Right atrium auricular region (tissue), 2 donors: ENCODE measurements around the gene ACSS2. TPM values are rescaled to one million over a fixed set of nuclear protein-coding genes. Genes with fewer than 3 reads are reported as not detected.

Experiments used
- DNase-seq: peaks from one replicate; pipeline ENCODE4 v3.0.0-alpha.2; 2019; ENCODE audit warnings: low spot score
- H3K27ac ChIP-seq, 2 donors: fragments of 200-600 bp; sonication (generic); 1 replicate in 1 of 2; 2 replicates in 1 of 2; pipeline ENCODE4 v1.5.1; 2016 to 2019
- H3K27me3 ChIP-seq, 2 donors: fragments of 200-600 bp; sonication (generic); one replicate each; pipeline versions ENCODE4 v1.5.1 to v1.6.0; 2017 to 2019
- H3K36me3 ChIP-seq: fragments of 200-600 bp; sonication (generic); one replicate; pipeline ENCODE4 v1.5.1; 2016
- H3K4me1 ChIP-seq, 2 donors: fragments of 200-600 bp; sonication (generic); one replicate each; pipeline versions ENCODE4 v1.5.1 to v1.6.0; 2017 to 2019
- H3K4me3 ChIP-seq, 2 donors: fragments of 200-600 bp; sonication (generic); 1 replicate in 1 of 2; 2 replicates in 1 of 2; pipeline ENCODE4 v1.5.1; 2017 to 2019; ENCODE audit warnings: mild to moderate bottlenecking in 1 of 2, moderate library complexity in 1 of 2
- H3K9me3 ChIP-seq, 2 donors: fragments of 200-600 bp; sonication (generic); one replicate each; pipeline ENCODE4 v1.5.1; 2019
- CTCF ChIP-seq, 2 donors: fragments of 200-600 bp; sonication (generic); IDR thresholded peaks; one replicate each; pipeline ENCODE4 v1.5.1; 2019; ENCODE audit warnings: antibody characterized with exemption in 2 of 2
- total RNA-seq, 2 donors: library from RNA; depleted of rRNA; stranded (reverse); fragments of >200 nt; gene quantifications; one replicate each; pipeline ENCODE4 v1.1.0, GENCODE V29; 2016

ACSS2 gene
- total RNA-seq, 2 donors from 2014 or later: 64.6 to 89.4 TPM

DNA sequence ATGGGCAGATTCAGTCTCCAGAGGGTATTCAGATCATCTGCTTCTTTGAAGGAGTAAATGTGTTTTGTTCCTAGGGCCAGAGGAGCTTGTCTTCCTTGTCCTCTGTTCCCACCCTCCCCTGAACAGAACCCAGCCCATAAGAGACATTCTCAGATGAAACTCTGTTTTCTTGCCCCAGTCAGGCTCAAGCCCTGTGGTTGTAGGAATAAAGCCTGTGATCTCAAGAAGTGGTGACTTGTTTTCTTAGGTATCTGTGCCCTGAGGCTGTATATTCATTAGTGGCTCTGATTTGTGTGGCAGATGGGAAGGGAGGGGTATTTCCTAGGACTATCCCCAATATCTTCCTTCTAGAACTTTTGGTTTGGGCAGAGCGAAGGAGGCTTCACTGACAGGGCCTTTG lies 51.3 kb downstream of the ACSS2 start:
- H3K27me3 ChIP-seq: no peaks in the 10 kb centered on the region
- no peaks in the 10 kb centered on the region for H3K9me3 ChIP-seq
- no peak for DNase-seq
- TF ChIP-seq CTCF (IDR thresholded peaks at IDR 0.05): no peak
- H3K4me1 ChIP-seq: peaks cover 0 to 6% of the 10 kb centered on the region in 2 donors
- peaks cover 76% of the 10 kb centered on the region for H3K36me3 ChIP-seq
- H3K27ac ChIP-seq: no peak overlapping the region
- no peak overlapping the region for H3K4me3 ChIP-seq

DNA sequence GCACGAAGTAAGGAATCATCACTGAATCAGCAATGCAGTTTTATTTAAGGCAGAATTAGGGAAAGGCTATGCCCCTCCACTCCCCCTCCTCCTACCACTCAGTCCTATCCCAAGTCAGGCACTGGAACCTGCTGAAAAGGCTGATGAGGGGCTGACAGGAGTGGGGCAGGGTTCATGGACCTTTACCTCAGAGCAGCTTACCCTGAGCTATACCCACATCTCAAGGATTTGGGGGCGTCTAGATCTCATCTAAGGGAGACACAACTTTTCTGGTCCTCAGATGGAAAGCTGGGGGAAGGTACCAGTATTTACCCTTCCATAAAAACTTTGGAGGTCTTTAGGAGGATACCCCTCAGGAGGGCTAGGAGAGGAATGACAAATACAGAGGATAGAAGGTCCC lies 52.0 kb downstream of the ACSS2 start:
- Histone ChIP-seq H3K27me3 (no peaks in the 10 kb centered on the region), H3K36me3 (peaks cover 72% of the 10 kb centered on the region), H3K9me3 (no peaks in the 10 kb centered on the region), H3K27ac (no peak overlapping the region), H3K4me3 (no peak overlapping the region), H3K4me1 (no peaks in the 10 kb centered on the region)
- DNase-seq: no peak
- TF ChIP-seq CTCF (IDR thresholded peaks at IDR 0.05): no peak

DNA sequence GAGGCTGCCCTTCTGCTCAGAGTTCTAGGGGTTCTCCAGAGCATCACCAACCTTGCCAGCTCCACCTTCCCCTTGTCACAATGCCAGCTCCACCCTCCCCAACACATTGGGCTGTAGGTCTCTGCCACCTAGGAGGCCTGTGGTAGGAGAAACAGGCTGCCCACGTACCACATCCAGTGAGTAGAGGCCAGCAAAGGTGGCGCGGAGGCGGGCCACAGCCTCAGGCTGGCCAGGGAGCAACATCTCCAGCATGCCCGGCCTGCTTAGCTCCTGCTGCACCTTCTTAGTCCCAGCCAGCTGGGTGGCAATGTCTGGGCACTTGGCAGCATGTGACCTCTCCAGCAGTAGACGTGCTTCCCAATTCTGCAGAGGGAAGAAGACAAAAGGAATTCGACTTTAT lies 55.4 kb downstream of the ACSS2 start:
- Histone ChIP-seq H3K27me3 (no peaks in the 10 kb centered on the region), H3K4me3 (no peak overlapping the region), H3K4me1 (no peaks in the 10 kb centered on the region), H3K9me3 (no peaks in the 10 kb centered on the region), H3K27ac (no peak overlapping the region), H3K36me3 (peaks cover 40% of the 10 kb centered on the region)
- no peak for TF ChIP-seq CTCF (IDR thresholded peaks at IDR 0.05)
- DNase-seq: no peak

DNA sequence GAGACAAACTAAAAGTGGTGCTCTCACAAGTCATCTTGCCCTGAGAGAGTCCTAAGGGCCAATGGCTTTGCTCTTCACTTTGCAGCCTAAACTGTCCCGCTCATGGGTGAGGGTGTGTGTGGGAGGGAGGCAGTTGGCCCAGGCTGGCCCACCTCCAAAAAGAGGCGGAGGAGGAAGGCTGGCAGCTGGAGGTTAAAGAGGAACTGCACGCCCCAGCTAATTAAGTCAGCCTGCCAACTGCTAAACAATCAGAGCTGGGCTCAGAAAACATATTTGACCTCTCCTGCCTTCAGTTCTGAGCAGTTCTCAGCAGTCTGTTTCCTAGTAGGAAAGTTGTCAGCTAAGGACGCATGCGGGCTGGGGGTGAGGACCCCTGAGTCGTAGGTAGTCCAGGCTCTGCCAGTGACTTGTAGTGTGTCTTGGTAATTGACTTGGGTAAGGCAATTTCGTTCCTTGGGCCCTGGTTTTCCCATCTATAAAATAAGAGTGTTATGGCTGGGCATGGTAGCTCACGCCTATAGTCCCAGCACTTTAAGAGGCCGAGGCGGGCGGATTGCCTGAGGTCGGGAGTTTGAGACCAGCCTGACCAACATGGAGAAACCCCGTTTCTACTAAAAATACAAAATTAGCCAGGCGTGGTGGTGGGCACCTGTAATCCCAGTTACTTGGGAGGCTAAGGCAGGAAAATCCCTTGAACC lies 62.2 kb downstream of the ACSS2 start:
- Histone ChIP-seq H3K36me3 (peaks cover 12% of the 10 kb centered on the region), H3K9me3 (no peaks in the 10 kb centered on the region), H3K4me1 (peaks cover 0 to 26% of the 10 kb centered on the region in 2 donors), H3K27me3 (no peaks in the 10 kb centered on the region), H3K27ac (peak overlapping the region; percentile 77 to 87), H3K4me3 (no peak overlapping the region)
- no peak for DNase-seq
- TF ChIP-seq CTCF (IDR thresholded peaks at IDR 0.05): no peak

- H3K4me3 ChIP-seq: no peak overlapping the region
- peaks cover 12% of the 10 kb centered on the region for H3K36me3 ChIP-seq
- H3K9me3 ChIP-seq: no peaks in the 10 kb centered on the region
- DNase-seq: no peak
- peaks cover 0 to 26% of the 10 kb centered on the region in 2 donors for H3K4me1 ChIP-seq
- no peaks in the 10 kb centered on the region for H3K27me3 ChIP-seq
- no peak for TF ChIP-seq CTCF (IDR thresholded peaks at IDR 0.05)
- peak overlapping the region; percentile 77 to 87 for H3K27ac ChIP-seq
Observed at GRCh38 chr20:34940081-34940481, 63.7 kb downstream of the ACSS2 start.

DNA sequence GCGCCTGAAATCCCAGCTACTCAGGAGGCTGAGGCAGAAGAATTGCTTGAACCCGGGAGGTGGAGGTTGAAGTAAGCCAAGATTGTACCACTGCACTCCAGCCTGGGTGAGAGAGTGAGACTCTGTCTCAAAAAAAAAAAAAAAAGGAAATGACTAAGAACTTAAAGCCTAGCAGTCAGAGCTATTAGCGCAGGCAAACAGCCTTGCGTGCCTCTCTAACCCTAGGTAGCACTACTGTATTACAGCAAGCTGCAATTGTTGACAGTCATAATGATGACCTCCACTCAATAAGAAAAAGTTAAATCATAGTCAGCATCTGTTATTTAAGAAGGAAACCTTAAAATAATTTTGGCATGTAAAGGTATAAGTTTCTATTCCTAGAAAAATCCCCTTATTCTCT lies 64.8 kb downstream of the ACSS2 start:
- no peak for TF ChIP-seq CTCF (IDR thresholded peaks at IDR 0.05)
- Histone ChIP-seq H3K9me3 (no peaks in the 10 kb centered on the region), H3K4me1 (peaks cover 0 to 33% of the 10 kb centered on the region in 2 donors), H3K27me3 (no peaks in the 10 kb centered on the region), H3K4me3 (no peak overlapping the region), H3K36me3 (peaks cover 12% of the 10 kb centered on the region), H3K27ac (peak overlapping the region; percentile 77 to 87)
- DNase-seq: no peak
